GM12874 (cell line): Measurements from ENCODE around the gene HMCN2.

Source experiments
- TF ChIP-seq, protein P1 (sequence below): IDR thresholded peaks from 2 replicates; pipeline ENCODE4 v1.5.1; 2011; ENCODE audit warnings: low read depth, mild to moderate bottlenecking, control low read depth, low read length, moderate library complexity; ENCODE audit not compliant: insufficient read depth

The HMCN2 gene

DNA sequence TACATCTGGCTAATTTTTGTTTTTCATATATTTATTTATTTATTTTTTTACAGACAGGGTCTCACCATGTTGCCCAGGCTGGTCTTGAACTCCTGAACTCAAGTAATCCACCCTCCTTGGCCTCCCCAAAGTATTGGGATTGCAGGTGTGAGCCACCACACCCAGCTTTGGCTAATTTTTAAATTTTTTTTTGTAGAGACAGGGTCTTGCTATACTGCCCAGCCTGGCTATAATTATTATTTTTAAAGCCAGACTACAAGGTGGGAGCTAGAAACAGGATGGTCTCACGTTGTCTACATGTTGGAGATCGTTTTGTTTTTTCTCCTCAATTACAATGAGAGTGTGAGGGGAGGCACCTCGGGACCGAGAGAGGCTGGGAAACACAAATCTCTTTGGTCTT, 203.0 kb downstream of the HMCN2 start:
- TF ChIP-seq, protein P1, sequence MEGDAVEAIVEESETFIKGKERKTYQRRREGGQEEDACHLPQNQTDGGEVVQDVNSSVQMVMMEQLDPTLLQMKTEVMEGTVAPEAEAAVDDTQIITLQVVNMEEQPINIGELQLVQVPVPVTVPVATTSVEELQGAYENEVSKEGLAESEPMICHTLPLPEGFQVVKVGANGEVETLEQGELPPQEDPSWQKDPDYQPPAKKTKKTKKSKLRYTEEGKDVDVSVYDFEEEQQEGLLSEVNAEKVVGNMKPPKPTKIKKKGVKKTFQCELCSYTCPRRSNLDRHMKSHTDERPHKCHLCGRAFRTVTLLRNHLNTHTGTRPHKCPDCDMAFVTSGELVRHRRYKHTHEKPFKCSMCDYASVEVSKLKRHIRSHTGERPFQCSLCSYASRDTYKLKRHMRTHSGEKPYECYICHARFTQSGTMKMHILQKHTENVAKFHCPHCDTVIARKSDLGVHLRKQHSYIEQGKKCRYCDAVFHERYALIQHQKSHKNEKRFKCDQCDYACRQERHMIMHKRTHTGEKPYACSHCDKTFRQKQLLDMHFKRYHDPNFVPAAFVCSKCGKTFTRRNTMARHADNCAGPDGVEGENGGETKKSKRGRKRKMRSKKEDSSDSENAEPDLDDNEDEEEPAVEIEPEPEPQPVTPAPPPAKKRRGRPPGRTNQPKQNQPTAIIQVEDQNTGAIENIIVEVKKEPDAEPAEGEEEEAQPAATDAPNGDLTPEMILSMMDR, result no peak

DNA sequence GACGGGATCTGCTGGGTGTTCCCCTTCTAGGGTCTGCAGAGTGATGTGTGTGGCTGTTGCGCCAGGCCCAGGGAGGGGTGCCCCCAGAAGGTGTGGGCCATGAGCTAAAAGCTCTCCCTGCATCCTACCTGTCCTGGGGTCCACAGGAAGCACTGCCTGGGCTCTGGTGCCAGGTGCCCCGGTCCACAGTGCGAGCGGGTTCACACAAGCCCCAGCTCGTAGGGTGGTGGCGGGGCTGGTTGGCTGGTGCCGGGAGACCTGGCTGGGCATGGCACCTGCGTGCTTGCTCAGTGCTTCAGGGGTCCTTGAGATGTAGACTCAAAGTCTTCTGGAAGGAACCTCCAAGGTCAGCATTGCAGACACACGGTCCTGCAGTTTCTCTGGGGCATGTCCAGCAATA, 204.7 kb downstream of the HMCN2 start:
- TF ChIP-seq, protein P1, result no peak

DNA sequence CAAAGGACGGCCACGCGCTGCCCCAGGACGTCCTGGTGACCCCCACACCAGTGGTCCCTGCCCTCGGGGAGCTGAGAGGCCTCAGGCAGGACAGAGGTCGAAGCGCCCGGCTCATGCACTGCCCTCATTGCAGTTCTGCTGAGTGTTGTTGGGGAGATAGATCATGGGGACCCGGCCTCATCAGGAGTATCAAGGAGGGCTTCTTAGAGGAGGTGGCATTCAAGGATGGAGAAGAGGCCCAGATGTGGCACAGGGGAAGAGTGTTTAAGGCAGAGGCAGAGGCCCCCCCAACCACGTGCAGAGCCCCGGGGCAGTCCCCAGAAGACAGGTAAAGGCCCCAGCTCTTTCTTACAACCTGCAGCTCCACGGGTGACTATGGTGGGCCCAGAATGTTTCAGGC, 205.4 kb downstream of the HMCN2 start:
- TF ChIP-seq, protein P1, result no peak

DNA sequence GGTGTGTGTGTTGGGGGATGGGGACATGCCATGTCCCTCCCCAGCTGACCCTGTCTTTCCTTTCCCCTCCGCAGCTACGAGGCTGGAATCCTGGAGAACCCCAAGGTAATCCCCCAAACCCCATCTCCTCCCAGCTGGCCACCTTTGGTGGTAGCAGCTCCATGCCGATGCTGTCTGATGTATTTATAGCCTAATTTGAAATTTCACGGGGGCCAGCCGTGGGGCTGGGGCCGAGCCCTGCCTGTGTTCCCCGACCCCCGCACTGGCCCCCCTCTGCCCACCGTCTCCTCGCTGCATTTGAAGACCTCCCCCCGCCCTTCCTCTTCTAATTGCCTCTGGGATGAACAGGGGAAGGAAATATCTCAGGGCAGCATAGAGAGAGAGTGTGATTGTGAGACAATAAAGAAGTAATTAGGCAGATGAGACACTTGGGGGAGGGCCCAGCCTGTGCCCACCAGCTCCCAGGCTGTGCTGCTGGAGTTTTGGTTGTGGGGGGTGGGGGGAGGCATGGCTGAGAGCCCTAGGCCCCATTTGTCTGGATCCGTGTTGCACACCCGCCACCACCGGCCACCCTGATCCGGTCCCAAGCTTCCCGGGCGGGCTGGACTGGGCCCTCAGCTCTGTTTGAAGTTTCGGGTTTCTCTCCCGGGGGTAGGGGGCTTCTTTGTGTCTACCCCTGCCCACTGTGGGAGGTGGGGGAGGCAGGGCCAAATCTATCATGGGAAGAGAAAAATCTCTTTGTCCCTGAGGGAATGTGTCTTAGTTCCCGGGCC, 206.0 kb downstream of the HMCN2 start:
- TF ChIP-seq, protein P1, result no peak

DNA sequence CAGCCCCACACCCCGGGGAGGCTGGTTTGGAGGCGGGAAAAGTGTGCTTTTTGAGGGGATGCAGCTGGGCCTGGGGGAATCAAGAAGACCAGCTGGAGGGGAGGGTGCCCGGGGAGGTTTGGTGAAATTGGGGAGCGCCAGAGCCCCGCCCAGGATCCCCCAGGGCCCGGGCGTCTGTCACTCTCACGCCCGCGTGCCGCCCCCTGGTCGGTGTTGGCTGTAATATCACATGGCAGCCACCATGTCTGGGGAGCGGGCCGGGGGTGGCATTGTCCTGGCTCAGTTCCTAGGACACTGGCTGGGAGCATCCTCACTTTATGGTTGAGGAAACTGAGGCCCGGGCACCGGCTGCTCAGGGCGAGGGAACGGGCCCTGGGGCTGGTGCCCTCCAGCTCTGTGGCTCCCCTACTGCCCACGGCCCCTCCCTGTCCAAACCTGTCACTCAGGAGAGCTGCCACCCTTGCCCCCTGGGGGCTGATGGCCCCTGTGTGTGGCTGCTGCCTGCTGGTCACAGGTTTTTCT, 206.7 kb downstream of the HMCN2 start:
- TF ChIP-seq, protein P1, result no peak

DNA sequence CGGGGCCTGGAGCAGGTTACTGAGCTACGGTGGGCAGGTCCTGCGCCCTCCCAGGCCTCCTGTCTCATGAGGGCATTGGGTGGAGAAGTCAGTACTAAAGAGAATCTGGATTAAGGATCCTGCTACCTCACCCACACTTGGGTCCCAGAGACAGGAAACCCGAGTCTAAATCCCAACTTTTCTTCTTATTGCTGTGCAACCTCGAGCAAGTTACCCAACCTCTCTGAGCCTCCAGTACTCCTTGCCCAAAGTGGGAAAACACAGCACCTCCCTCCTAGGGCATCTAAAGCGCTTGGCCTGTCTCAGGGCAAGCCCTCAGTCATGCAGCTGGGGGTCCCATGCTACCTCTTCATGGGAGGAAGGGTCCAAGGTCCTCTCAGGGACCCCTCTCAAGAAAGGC, 207.4 kb downstream of the HMCN2 start:
- TF ChIP-seq, protein P1, result no peak

DNA sequence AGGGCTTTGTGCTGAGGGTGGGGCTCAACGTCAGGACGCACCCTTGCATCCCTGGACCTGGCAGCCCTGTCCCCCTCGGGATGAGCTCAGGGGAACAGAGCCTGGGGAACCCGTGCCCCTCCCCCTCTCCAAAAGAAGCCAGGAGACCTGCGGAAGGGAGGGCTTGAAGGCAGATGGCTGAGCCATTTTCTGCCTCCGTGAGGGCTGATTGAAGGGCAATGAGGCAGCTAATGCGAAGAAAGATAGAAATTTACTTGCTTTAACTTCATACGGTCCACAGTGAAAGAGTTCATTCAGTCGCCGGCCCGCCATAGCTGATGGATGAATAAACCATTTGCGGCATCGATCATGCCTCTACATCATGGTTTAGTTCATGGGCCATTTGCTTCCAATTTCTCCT, 208.0 kb downstream of the HMCN2 start:
- TF ChIP-seq, protein P1, result no peak
